Measurements from ENCODE around the gene ABCB11. TPM values are rescaled to one million over a fixed set of nuclear protein-coding genes. Genes with fewer than 3 reads are reported as not detected.
A peak's percentile ranks its signal among the peaks of the same experiment; 100 is the strongest.

Gene ABCB11
- total and polyA plus RNA-seq, 2 of the 4 experiments (the other 2 are of a cell fraction) = not detected

DNA sequence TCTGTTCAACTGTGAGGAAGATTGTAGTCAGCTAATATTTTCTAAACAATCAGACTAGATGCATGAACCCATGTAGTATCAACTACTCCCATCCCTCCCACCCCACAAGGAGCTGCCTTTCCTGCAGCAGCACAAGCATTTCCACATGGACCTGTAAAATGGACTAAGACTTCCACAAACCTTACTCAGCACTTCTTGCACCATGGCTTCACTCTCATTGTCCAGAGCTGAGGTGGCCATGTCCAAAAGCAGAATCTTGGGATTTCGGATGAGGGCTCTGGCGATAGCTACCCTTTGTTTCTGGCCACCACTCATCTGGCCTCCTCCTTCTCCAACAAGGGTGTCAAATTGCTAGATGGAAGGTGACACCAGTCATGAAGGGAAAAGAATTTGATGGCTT is 61.3 kb downstream of the ABCB11 start:
- intact Hi-C loops (cut with micrococcal nuclease) = no loop called here
- ChIA-PET CTCF (interaction anchor here (0.6 kb wide), 1 partner anchor 8 kb away, joined by 5 read pairs; no protein-coding TSS in a partner anchor), POLR2A (ENCODE audit: unreplicated experiment) (no interaction called here)

More for the DNA sequence above, 61.3 kb downstream of the ABCB11 start:
- H3K9ac ChIP-seq (ENCODE audit: low read depth, low read length) = no peak overlapping the region
- H3K4ac ChIP-seq (ENCODE audit: low read depth, low read length) = no peak overlapping the region
- ATAC-seq (ENCODE audit: low read depth) (no peak), DNase-seq (no peak)
- H3K9me3 ChIP-seq (ENCODE audit: control insufficient read depth, insufficient read depth, low read length) = no peaks in the 10 kb centered on the region
- no peak overlapping the region for H3K18ac ChIP-seq (ENCODE audit: low read depth, low read length)
- H3K4me2 ChIP-seq (ENCODE audit: low read depth, low read length) = no peak overlapping the region
- H2BK5ac ChIP-seq (ENCODE audit: low read depth, low read length, poor library complexity, severe bottlenecking) = no peak overlapping the region
- H4K5ac ChIP-seq (ENCODE audit: low read depth, low read length) = no peak overlapping the region
- no peaks in the 10 kb centered on the region for H4K20me1 ChIP-seq (ENCODE audit: insufficient read depth, low read length)
- H2AFZ ChIP-seq (replicated peaks; ENCODE audit: low read length, poor library complexity) = no peak overlapping the region
- H3K36me3 ChIP-seq (ENCODE audit: control insufficient read depth, insufficient read depth, low read length) = no peaks in the 10 kb centered on the region
- no peak overlapping the region for H2BK20ac ChIP-seq (ENCODE audit: low read depth, low read length)
- no peaks in the 10 kb centered on the region for H3K79me1 ChIP-seq (ENCODE audit: low read depth in 1 of 2, low read length in 2 of 2)
- H3K23ac ChIP-seq (ENCODE audit: low read depth, low read length) = no peak overlapping the region
- no peak overlapping the region for H3K4me3 ChIP-seq (ENCODE audit: insufficient read depth, low read depth, low read length)
- no peak overlapping the region for H2AK9ac ChIP-seq (replicated peaks; ENCODE audit: low read depth, low read length, poor library complexity)
- no peaks in the 10 kb centered on the region for H3K27me3 ChIP-seq (ENCODE audit: control insufficient read depth, insufficient read depth, low read length)
- no peak overlapping the region for H3K14ac ChIP-seq (replicated peaks; ENCODE audit: low read depth, low read length)
- H4K91ac ChIP-seq (ENCODE audit: insufficient read depth, low read depth, low read length) = no peak overlapping the region
- no peaks in the 10 kb centered on the region for H3K9me1 ChIP-seq (ENCODE audit: insufficient read depth, low read length)
- TF ChIP-seq CTCF (conservative IDR thresholded peaks at IDR 0.05; ENCODE audit: low read depth, low read length) = no peak
- TF ChIP-seq MAFK (IDR thresholded peaks at IDR 0.05; ENCODE audit: low read depth, low read length) = peak; percentile 42; the same call in 1 of the 2 replicates
- H2BK15ac ChIP-seq (ENCODE audit: low read depth, low read length) = no peak overlapping the region
- BruUV-seq (replicated peaks) = no TSS peak
- no peak overlapping the region for H4K8ac ChIP-seq (ENCODE audit: low read depth in 2 of 2, low read length in 2 of 2)
- H3K56ac ChIP-seq (ENCODE audit: extremely low read depth, insufficient read depth, low read length) = no peak overlapping the region
- in situ Hi-C loops (cut with MboI; ENCODE audit: low sequenced_read_pairs) (no loop called here), dilution Hi-C loops (cut with HindIII; ENCODE audit: low sequenced_read_pairs, unreplicated experiment) (no loop called here)
- no peak overlapping the region for H3K27ac ChIP-seq (ENCODE audit: insufficient read depth, low read length)
- no peaks in the 10 kb centered on the region for H3K4me1 ChIP-seq (ENCODE audit: control insufficient read depth, insufficient read depth, low read length)
- no peak overlapping the region for H2AK5ac ChIP-seq (ENCODE audit: low read depth, low read length)
- H2BK120ac ChIP-seq (ENCODE audit: low read depth, low read length) = no peak overlapping the region
- WGBS, 2 experiments (ENCODE audit: extremely low coverage in 2 of 2, insufficient read length in 1 of 2) = no CpG with 5 or more reads among the region's 2 CpGs

Data from IMR-90 (cell line).